Measurements from ENCODE around the gene ASPG. TPM values are rescaled to one million over a fixed set of nuclear protein-coding genes. Genes with fewer than 3 reads are reported as not detected.

The ASPG gene
- polyA plus RNA-seq, 1 donor (not counting 4 experiments of a cell fraction or from before 2014, with no cell fraction given) = 0.10 TPM

DNA sequence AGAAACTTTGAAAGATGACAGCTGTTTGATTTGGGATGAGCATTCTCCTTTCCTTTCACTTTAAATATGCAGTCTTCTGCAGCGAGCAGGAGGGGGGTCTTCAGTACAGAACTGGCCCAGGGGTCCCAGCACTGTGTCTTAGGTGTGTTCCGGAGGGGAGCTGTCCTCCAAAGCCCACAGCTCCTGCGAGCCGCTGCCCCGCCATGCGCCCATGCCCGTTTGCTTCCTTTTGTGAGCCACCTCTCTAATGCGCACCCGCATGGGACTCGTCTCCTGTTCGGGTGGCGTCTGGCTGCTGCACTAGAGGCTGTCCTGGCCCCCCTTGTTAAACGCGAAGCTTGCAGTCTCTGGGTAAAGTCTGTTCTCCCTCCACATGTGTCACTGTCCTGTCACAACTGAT is 48.4 kb upstream of the ASPG start:
- Histone ChIP-seq H3K9me3 (ENCODE audit: control insufficient read depth, low read depth, low read length) (no peaks in the 10 kb centered on the region), H2AFZ (ENCODE audit: control insufficient read depth, low read length) (no peak overlapping the region), H3K79me2 (ENCODE audit: control insufficient read depth, insufficient read depth, low read length) (no peaks in the 10 kb centered on the region), H3K9ac (ENCODE audit: control insufficient read depth, extremely low read depth, insufficient read depth, low read length) (no peak overlapping the region), H3K4me1 (ENCODE audit: control insufficient read depth, extremely low read depth, insufficient read depth, low read length) (no peaks in the 10 kb centered on the region), H3K27ac (ENCODE audit: control insufficient read depth, insufficient read depth, low read length) (no peak overlapping the region), H4K20me1 (ENCODE audit: control insufficient read depth, extremely low read depth, insufficient read depth, low read length) (no peaks in the 10 kb centered on the region), H3K4me2 (ENCODE audit: control insufficient read depth, extremely low read depth, insufficient read depth, low read depth, low read length) (no peak overlapping the region), H3K4me3 (ENCODE audit: control insufficient read depth in 2 of 3, extremely low read depth in 1 of 3, insufficient read depth in 2 of 3, low read depth in 1 of 3, low read length in 3 of 3) (no peak overlapping the region), H3K9me1 (ENCODE audit: control insufficient read depth, extremely low read depth, insufficient read depth, low read length) (no peaks in the 10 kb centered on the region), H3K36me3 (ENCODE audit: control insufficient read depth in 2 of 2, extremely low read depth in 1 of 2, insufficient read depth in 2 of 2, low read length in 2 of 2) (no peaks in the 10 kb centered on the region), H3K27me3 (ENCODE audit: control insufficient read depth, extremely low read depth, insufficient read depth, low read length) (peaks cover 13% of the 10 kb centered on the region)
- FAIRE-seq (no peak), DNase-seq (ENCODE audit: low read depth, low spot score) (no peak)
- dilution Hi-C loops (cut with MboI; ENCODE audit: extremely low pct_ligation_motif_present, low sequenced_read_pairs) = loop anchor here (25.0 kb wide), 1 partner anchor 100 kb away; the partner anchor contains the start of gene KIF26A
- TF ChIP-seq CTCF (optimal IDR thresholded peaks at IDR 0.05 in 1 of 3, IDR thresholded peaks at IDR 0.05 in 1 of 3, conservative IDR thresholded peaks at IDR 0.05 in 1 of 3; ENCODE audit: extremely low read depth in 1 of 3, insufficient read depth in 2 of 3, low read length in 3 of 3) (no peak), EZH2 (IDR thresholded peaks at IDR 0.05; ENCODE audit: low read length) (no peak)

- no peak overlapping the region for H3K4me3 ChIP-seq (ENCODE audit: control insufficient read depth in 2 of 3, extremely low read depth in 1 of 3, insufficient read depth in 2 of 3, low read depth in 1 of 3, low read length in 3 of 3)
- no peaks in the 10 kb centered on the region for H4K20me1 ChIP-seq (ENCODE audit: control insufficient read depth, extremely low read depth, insufficient read depth, low read length)
- DNase-seq (ENCODE audit: low read depth, low spot score) (no peak), FAIRE-seq (no peak)
- H3K9me1 ChIP-seq (ENCODE audit: control insufficient read depth, extremely low read depth, insufficient read depth, low read length) = no peaks in the 10 kb centered on the region
- H3K27ac ChIP-seq (ENCODE audit: control insufficient read depth, insufficient read depth, low read length) = no peak overlapping the region
- dilution Hi-C loops (cut with MboI; ENCODE audit: extremely low pct_ligation_motif_present, low sequenced_read_pairs) = loop anchor here (25.0 kb wide), 1 partner anchor 99 kb away; the partner anchor contains the start of gene KIF26A
- no peaks in the 10 kb centered on the region for H3K36me3 ChIP-seq (ENCODE audit: control insufficient read depth in 2 of 2, extremely low read depth in 1 of 2, insufficient read depth in 2 of 2, low read length in 2 of 2)
- H3K27me3 ChIP-seq (ENCODE audit: control insufficient read depth, extremely low read depth, insufficient read depth, low read length) = peaks cover 13% of the 10 kb centered on the region
- TF ChIP-seq CTCF (optimal IDR thresholded peaks at IDR 0.05 in 1 of 3, IDR thresholded peaks at IDR 0.05 in 1 of 3, conservative IDR thresholded peaks at IDR 0.05 in 1 of 3; ENCODE audit: extremely low read depth in 1 of 3, insufficient read depth in 2 of 3, low read length in 3 of 3) (no peak), EZH2 (IDR thresholded peaks at IDR 0.05; ENCODE audit: low read length) (no peak)
- no peak overlapping the region for H3K4me2 ChIP-seq (ENCODE audit: control insufficient read depth, extremely low read depth, insufficient read depth, low read depth, low read length)
- no peak overlapping the region for H2AFZ ChIP-seq (ENCODE audit: control insufficient read depth, low read length)
- no peaks in the 10 kb centered on the region for H3K4me1 ChIP-seq (ENCODE audit: control insufficient read depth, extremely low read depth, insufficient read depth, low read length)
- H3K9ac ChIP-seq (ENCODE audit: control insufficient read depth, extremely low read depth, insufficient read depth, low read length) = no peak overlapping the region
- no peaks in the 10 kb centered on the region for H3K9me3 ChIP-seq (ENCODE audit: control insufficient read depth, low read depth, low read length)
- no peaks in the 10 kb centered on the region for H3K79me2 ChIP-seq (ENCODE audit: control insufficient read depth, insufficient read depth, low read length)
Measured at GRCh38 chr14:104037903-104038302, 47.6 kb upstream of the ASPG start.

All from keratinocyte (primary cell).